RWPE1 (cell line): ENCODE data around the gene ARID1B.

Source experiments
- CTCF ChIA-PET: fragments of 350-600 bp; sonication (Branson Sonifier 250); formaldehyde crosslinking; extraction: SDS; loops from one replicate; lab custom pipeline; 2021; lab: Yijun Ruan, JAX
- POLR2A ChIA-PET: fragments of 400-600 bp; formaldehyde crosslinking; extraction: SDS; loops from one replicate; lab custom pipeline; 2020; ENCODE audit warnings: antibody characterized with exemption; ENCODE audit not compliant: low non-redundant PET; lab: Yijun Ruan, JAX
- DNase-seq: peaks from one replicate; pipeline ENCODE4 v3.0.0; 2012; ENCODE audit warnings: low spot score
- H3K27ac ChIP-seq: fragments of 450-650 bp; 2 replicates; pipeline ENCODE4 v1.5.1; 2017
- CTCF ChIP-seq: fragments of 450-650 bp; conservative IDR thresholded peaks from 2 replicates; pipeline ENCODE4 v1.5.1; 2017; ENCODE audit warnings: low read depth, mild to moderate bottlenecking

Gene ARID1B

DNA sequence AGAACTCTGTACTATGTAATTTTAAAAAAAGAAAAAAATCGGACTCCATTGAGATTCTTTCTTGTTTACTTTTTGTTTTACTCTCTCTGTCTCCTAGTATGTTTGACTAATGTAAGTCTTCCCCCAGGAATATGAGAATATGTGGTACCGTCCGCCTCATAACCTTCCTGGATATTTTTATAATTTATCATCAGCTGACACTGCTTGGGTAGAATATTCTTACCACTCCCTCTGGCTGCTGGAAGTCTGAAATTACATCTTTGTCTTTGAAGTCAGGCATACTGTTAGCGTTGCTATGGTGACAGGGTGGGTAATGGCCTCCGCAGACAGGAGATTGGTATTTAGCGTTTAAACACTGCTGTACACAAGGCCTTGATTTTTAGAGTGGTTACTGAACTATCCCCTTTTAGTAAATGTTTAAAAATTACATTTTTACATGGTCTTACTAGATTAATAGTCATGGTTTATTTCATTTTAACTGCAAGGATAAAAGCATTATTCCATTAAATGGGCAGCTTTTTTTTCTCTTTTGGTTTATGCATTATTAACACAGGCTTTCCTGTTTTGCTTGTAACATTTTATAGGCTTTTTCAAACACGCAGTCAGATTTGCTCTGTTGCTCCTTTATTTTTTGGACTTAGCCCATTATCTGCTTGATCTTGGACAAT is 176.4 kb downstream of the ARID1B start:
- TF ChIP-seq CTCF: peak; percentile 28; the same call in 1 of the 2 replicates
- H3K27ac ChIP-seq: no peak overlapping the region
- peak; percentile 95 for DNase-seq
- CTCF ChIA-PET: interaction anchor here (0.5 to 0.9 kb wide), 4 partner anchors 11 to 954 kb away, joined by 3 to 8 read pairs (median 4); no protein-coding TSS in a partner anchor
- POLR2A ChIA-PET: no interaction called here

DNA sequence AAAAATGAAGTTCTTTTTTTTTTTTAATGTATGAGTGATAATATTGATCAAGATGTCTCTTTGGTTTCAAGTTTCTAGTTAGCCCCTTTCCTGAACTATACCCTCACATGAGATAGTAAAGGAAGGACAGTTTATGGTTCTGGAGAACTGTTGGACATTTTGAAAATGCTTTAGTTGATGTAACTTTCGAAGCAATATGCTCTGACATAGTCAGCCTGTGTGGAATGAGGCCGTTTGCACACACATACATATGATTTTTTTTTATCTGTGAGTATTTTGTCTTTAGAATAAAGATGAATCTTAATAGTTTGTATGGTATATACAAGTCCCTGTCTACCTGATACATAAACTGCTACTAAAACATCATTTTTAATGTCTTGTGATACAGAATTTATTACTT is 177.0 kb downstream of the ARID1B start:
- H3K27ac ChIP-seq: no peak overlapping the region
- POLR2A ChIA-PET: no interaction called here
- no peak for DNase-seq
- CTCF ChIA-PET: interaction anchor here (0.7 kb wide), 1 partner anchor 11 kb away, joined by 4 read pairs; no protein-coding TSS in a partner anchor
- TF ChIP-seq CTCF: no peak

- DNase-seq: no peak
- ChIA-PET CTCF (no interaction called here), POLR2A (interaction anchor here (0.5 kb wide), 1 partner anchor 177 kb away, joined by 4 read pairs; no protein-coding TSS in a partner anchor)
- TF ChIP-seq CTCF: no peak
- 0 out of 2 replicates have a peak overlapping the region, but pooled peaks have one; percentile 36 for H3K27ac ChIP-seq
These were observed 177.6 kb downstream of the ARID1B start for GRCh38 chr6:156954816-156955215.

DNA sequence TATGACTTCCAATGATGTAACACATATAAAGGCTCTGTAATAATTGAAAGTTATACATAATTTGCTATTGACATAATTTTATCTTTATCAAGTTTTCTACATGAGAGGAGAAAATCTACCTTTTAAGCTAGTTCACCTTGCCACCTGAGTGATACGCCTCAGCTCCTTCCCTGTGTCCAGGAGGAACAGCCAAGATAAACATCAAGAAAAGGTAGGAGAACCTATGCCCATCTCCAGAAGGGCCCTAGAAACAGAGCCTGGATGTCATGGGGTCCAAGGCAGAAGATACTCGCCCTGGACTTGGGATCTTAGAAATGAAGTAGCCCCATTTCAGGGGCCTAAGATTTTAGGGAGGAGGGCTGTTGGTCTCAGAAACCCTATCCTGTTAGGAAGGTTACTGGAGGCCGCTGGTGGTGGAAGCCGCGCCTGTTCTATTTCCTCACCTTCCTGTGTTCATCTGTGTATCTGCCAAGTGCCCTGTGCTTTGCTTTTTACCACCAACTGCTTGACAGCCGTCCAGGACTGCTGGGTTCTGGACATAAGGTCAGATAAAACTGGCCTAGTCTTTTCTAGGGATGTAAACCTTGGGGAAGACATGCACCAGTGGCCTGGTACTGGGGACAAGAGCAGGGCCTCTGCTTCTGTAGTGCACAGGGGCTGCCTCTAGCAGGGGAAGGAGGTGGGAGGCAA is 178.5 kb downstream of the ARID1B start:
- ChIA-PET CTCF (no interaction called here), POLR2A (interaction anchor here (0.5 kb wide), 1 partner anchor 177 kb away, joined by 4 read pairs; no protein-coding TSS in a partner anchor)
- DNase-seq: no peak
- no peak for TF ChIP-seq CTCF
- H3K27ac ChIP-seq: peak overlapping the region; percentile 83

- CTCF ChIA-PET: no interaction called here
- TF ChIP-seq CTCF: no peak
- peak overlapping the region; percentile 83 for H3K27ac ChIP-seq
- POLR2A ChIA-PET: no interaction called here
- DNase-seq: no peak
These were observed 179.1 kb downstream of the ARID1B start for GRCh38 chr6:156956286-156956685.

- H3K27ac ChIP-seq: no peak overlapping the region
- no peak for TF ChIP-seq CTCF
- no peak for DNase-seq
- POLR2A ChIA-PET: no interaction called here
- CTCF ChIA-PET: no interaction called here
These were observed 180.9 kb downstream of the ARID1B start for GRCh38 chr6:156957931-156958547.
